Heart right ventricle (tissue), 16 donors: ENCODE results near the gene MACROD2. TPM values are rescaled to one million over a fixed set of nuclear protein-coding genes. Genes with fewer than 3 reads are reported as not detected.

Experiments
- ATAC-seq, 8 donors: fragments of 200-7000 bp; cut with Tn5 transposase; one replicate each; pipeline ENCODE4 v1.9.1; 2020; ENCODE audit warnings: mild to moderate bottlenecking in 8 of 8, moderate library complexity in 8 of 8, moderate number of reproducible peaks in 1 of 8
- DNase-seq, 2 donors: peaks; one replicate each; pipeline ENCODE4 v3.0.0-alpha.2; 2020
- H3K27ac ChIP-seq, 10 donors: fragments of 200-600 bp; sonication (generic) in 2 of 10; one replicate each; pipeline versions ENCODE4 v1.5.0 to v1.8.0; 2020 to 2022; ENCODE audit warnings: mild to moderate bottlenecking in 3 of 10
- H3K27me3 ChIP-seq, 7 donors: fragments of 200-600 bp; one replicate each; pipeline ENCODE4 v1.8.0; 2021 to 2022; ENCODE audit warnings: mild to moderate bottlenecking in 2 of 7
- H3K36me3 ChIP-seq, 9 donors: fragments of 200-600 bp; sonication (generic) in 1 of 9; one replicate each; pipeline versions ENCODE4 v1.5.0 to v1.8.0; 2020 to 2022; ENCODE audit warnings: mild to moderate bottlenecking in 2 of 9
- H3K4me1 ChIP-seq, 9 donors: fragments of 200-600 bp; sonication (generic) in 1 of 9; one replicate each; pipeline versions ENCODE4 v1.5.0 to v1.8.0; 2020 to 2022; ENCODE audit warnings: mild to moderate bottlenecking in 4 of 9
- H3K4me3 ChIP-seq, 10 donors: fragments of 200-600 bp; sonication (generic) in 2 of 10; one replicate each; pipeline versions ENCODE4 v1.5.0 to v1.8.0; 2020 to 2022; ENCODE audit warnings: mild to moderate bottlenecking in 7 of 10, moderate library complexity in 2 of 10
- H3K9me3 ChIP-seq, 11 donors: fragments of 200-600 bp in 10 of 11; sonication (generic) in 2 of 11; one replicate each; pipeline versions ENCODE4 v1.5.0 to v1.8.0; 2013 to 2022; ENCODE audit warnings: mild to moderate bottlenecking in 2 of 11, control low read depth in 1 of 11, moderate library complexity in 1 of 11
- WGBS, 2 donors: extraction: QIAGEN DNeasy Blood & Tissue Kit; methylation state at CpG; one replicate each; pipeline ENCODE4 v1.1.7; 2013; ENCODE audit warnings: inconsistent platforms in 1 of 2; 5-methylcytosine and 5-hydroxymethylcytosine counted together
- intact Hi-C, 10 donors: fragments of 100-400 bp; cut with DNase I; formaldehyde crosslinking; loops; one replicate each; pipeline versions ENCODE4 v1.11.1 to v1.14.2; 2022
- polyA plus RNA-seq, 2 donors: library from polyadenylated mRNA; stranded (reverse); fragments of 200-250 nt; gene quantifications; one replicate each; pipeline ENCODE4 v1.2.3, GENCODE V29; 2013
- total RNA-seq, 10 donors: library from RNA; stranded (reverse); fragmentation: NEBNext Ultra II Directional in 3 of 10; extraction: Animal tissue kit (Norgen Biotek cat#: 25700) in 3 of 10; gene quantifications; one replicate each; pipeline versions ENCODE4 v1.2.1 to v1.2.4, GENCODE V29; 2021 to 2023
- TF ChIP-seq, protein P1 (sequence below), 9 donors: fragments of 200-600 bp; sonication (generic) in 2 of 9; IDR thresholded peaks; one replicate each; pipeline versions ENCODE4 v1.5.0 to v1.8.0; 2021 to 2022; ENCODE audit warnings: antibody characterized with exemption in 9 of 9, mild to moderate bottlenecking in 5 of 9, moderate library complexity in 1 of 9
- donor health status: Arrhythmogenic right ventricular cardiomyopathy.
- donor health status: ischemic (EF 13 %, LVEDD 7.1; RV severe dilation, severe dysfunction).
- donor health status: healthy with polysubstance abuse.
- donor health status: DM: no; HTN: yes; CAD: no.
- donor health status: DM: no; HTN: no; CAD: no.
- donor health status: ischemic (EF 25% LVEDD 6.9; RV normal size, moderate dysfunction).
- donor health status: ischemic (EF 25% LVEDD 5.7; RV mildly dilated, moderate dysfunction).
- donor health status: healthy.
- donor health status: DM: yes; HTN: yes; CAD: no.
- donor health status: Ischemic cardiomyopathy.
- donor health status: ischemic (EF 35%, LVEDD 5.7; RV mildly dilated, moderate dysfunction).
- donor health status: nonischemic (EF 11% LVEDD 7.7; RV severe dilation, severe dysfunction).
- donor health status: DM: yes; HTN: yes; CAD: no.
- donor health status: PGD.
- donor health status: ischemic (EF 29% LVEDD 5.4; RV normal size, mild dysfunction).
- donor health status: nonischemic (EF 23%, LVEDD 6.1; RV moderate dilation, normal function).

Gene MACROD2
- total and polyA plus RNA-seq, 12 donors, result 0.28 to 6.4 (median 4.1) TPM

DNA sequence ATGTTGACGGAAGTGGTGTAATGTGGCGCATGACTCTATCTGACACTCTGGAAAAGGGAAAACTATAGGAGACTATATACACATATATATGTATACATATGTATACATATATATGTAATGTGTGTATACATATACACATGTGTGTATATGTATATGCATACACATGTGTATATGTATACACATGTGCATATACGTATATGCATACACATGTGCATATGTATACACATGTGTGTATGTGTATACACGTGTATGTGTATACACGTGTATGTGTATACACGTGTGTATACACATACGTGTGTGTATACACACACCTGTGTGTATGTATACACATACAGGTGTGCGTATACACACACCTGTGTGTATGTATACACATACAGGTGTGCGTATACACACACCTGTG, 1025.5 kb downstream of the MACROD2 start:
- Histone ChIP-seq H3K27me3 (no peaks in the 10 kb centered on the region), H3K36me3 (no peaks in the 10 kb centered on the region), H3K4me1 (no peaks in the 10 kb centered on the region), H3K4me3 (no peak overlapping the region), H3K27ac (no peak overlapping the region), H3K9me3 (peaks cover 0 to 4% (median 0%) of the 10 kb centered on the region in 11 donors)
- TF ChIP-seq, protein P1, sequence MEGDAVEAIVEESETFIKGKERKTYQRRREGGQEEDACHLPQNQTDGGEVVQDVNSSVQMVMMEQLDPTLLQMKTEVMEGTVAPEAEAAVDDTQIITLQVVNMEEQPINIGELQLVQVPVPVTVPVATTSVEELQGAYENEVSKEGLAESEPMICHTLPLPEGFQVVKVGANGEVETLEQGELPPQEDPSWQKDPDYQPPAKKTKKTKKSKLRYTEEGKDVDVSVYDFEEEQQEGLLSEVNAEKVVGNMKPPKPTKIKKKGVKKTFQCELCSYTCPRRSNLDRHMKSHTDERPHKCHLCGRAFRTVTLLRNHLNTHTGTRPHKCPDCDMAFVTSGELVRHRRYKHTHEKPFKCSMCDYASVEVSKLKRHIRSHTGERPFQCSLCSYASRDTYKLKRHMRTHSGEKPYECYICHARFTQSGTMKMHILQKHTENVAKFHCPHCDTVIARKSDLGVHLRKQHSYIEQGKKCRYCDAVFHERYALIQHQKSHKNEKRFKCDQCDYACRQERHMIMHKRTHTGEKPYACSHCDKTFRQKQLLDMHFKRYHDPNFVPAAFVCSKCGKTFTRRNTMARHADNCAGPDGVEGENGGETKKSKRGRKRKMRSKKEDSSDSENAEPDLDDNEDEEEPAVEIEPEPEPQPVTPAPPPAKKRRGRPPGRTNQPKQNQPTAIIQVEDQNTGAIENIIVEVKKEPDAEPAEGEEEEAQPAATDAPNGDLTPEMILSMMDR (IDR thresholded peaks at IDR 0.05), result no peak
- DNase-seq, result no peak
- no peak for ATAC-seq
- intact Hi-C loops, result no loop called here
- WGBS, 2 donors, result 90 to 94% methylated on average over 9 of the region's 9 CpGs

DNA sequence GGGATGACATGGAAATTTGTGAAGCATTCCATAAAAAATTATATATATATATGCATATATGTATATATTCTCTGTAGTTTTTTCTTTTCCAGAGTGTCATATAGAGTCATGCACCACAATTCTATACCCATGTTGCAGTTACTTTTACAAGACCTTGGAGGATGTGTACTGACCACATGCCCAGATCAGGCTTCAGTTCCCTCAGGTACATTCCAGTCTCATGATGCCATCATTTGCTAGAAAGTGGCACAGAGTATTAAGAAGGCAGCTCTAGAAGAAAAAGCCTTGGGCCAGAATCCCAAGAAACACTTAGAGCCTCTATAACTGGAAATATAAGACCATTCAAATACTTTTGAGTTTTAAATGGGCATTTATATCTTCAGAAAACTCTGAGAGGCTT, 1027.6 kb downstream of the MACROD2 start:
- Histone ChIP-seq H3K27me3 (no peaks in the 10 kb centered on the region), H3K4me1 (no peaks in the 10 kb centered on the region), H3K4me3 (no peak overlapping the region), H3K27ac (no peak overlapping the region), H3K9me3 (peaks cover 0 to 4% (median 0%) of the 10 kb centered on the region in 11 donors), H3K36me3 (no peaks in the 10 kb centered on the region)
- TF ChIP-seq, protein P1 (IDR thresholded peaks at IDR 0.05), result no peak
- intact Hi-C loops, result no loop called here
- DNase-seq (no peak), ATAC-seq (no peak)

DNA sequence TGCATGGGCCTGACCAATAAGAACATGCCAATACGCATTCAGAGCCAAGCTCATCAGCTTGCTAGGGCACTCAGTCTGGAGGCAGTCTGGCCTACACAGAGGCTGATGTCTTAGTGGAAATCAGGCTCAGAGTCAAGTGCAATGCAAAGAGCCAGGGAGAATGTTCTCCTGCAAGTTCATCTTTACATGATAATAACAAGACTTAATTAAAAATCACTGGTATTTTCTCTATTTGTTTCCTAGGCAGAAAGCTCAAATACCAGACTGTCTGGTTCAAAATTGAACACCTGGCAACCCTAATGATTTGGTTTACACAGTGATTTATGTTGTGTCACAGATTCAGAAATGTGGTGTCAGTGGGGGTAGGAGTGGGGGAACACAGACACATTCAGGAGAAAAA, 1031.4 kb downstream of the MACROD2 start:
- no peak overlapping the region for H3K4me3 ChIP-seq
- peaks cover 0 to 14% (median 0%) of the 10 kb centered on the region in 11 donors for H3K9me3 ChIP-seq
- ATAC-seq, result no peak
- no peak for DNase-seq
- H3K36me3 ChIP-seq, result no peaks in the 10 kb centered on the region
- intact Hi-C loops, result no loop called here
- H3K27me3 ChIP-seq, result no peaks in the 10 kb centered on the region
- H3K4me1 ChIP-seq, result no peaks in the 10 kb centered on the region
- no peak overlapping the region for H3K27ac ChIP-seq
- TF ChIP-seq, protein P1 (IDR thresholded peaks at IDR 0.05), result no peak
- 93 to 94% methylated on average over 1 of the region's 1 CpG for WGBS, 2 donors

DNA sequence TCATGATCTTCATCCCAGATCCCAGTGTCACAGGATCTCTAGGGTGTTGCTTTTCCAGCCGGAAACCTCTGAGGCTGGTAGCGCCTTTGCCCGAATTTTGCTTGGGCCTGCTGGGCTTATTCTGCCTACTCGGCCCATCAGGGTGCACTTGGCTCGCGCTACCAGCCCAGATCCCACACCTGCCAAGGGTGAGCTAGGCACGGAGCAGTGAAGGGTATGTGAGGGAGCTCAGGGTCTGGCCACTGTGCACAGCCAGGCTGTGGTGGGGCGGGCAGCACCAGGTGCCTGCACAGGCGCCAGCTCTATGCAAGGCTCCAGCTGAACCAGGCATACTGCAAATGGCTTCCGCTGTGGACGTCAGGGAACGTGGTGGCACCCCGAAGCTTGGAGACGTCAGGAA, 1035.5 kb downstream of the MACROD2 start:
- ATAC-seq (no peak), DNase-seq (no peak)
- intact Hi-C loops, result no loop called here
- no peak overlapping the region for H3K27ac ChIP-seq
- no peaks in the 10 kb centered on the region for H3K4me1 ChIP-seq
- no peaks in the 10 kb centered on the region for H3K27me3 ChIP-seq
- no peaks in the 10 kb centered on the region for H3K36me3 ChIP-seq
- no peak overlapping the region for H3K4me3 ChIP-seq
- TF ChIP-seq, protein P1 (IDR thresholded peaks at IDR 0.05), result no peak
- 94 to 95% methylated on average over 14 of the region's 14 CpGs for WGBS, 2 donors
- peaks cover 0 to 16% (median 0%) of the 10 kb centered on the region in 11 donors for H3K9me3 ChIP-seq
